Activated B cell treated with CpG ODN at 0.5 μM for 24 hours (primary cell): ENCODE data around the gene PCLO. TPM values are rescaled to one million over a fixed set of nuclear protein-coding genes. Genes with fewer than 3 reads are reported as not detected.

Source experiments
- ATAC-seq: fragments of 200-7000 bp; cut with Tn5 transposase; one replicate; pipeline ENCODE4 v1.10.0; 2021; ENCODE audit warnings: low read depth, mild to moderate bottlenecking, moderate library complexity
- CTCF ChIA-PET: fragments of 350-600 bp; sonication (Branson Sonifier 250); formaldehyde crosslinking; loops from one replicate; lab custom pipeline; 2021; ENCODE audit warnings: antibody characterized with exemption; lab: Charles Lee
- POLR2A ChIA-PET: fragments of 350-600 bp; sonication (Branson Sonifier 250); formaldehyde crosslinking; loops from one replicate; lab custom pipeline; 2021; ENCODE audit warnings: antibody characterized with exemption; lab: Charles Lee
- DNase-seq: peaks from one replicate; pipeline ENCODE4 v3.0.0; 2022
- H3K27ac Mint-ChIP-seq: one replicate; pipeline ENCODE4 v1.8.0; 2020; ENCODE audit warnings: mixed read lengths
- H3K27me3 Mint-ChIP-seq: one replicate; pipeline ENCODE4 v1.8.0; 2021; ENCODE audit warnings: mixed read lengths
- H3K36me3 Mint-ChIP-seq: one replicate; pipeline ENCODE4 v1.8.0; 2021; ENCODE audit warnings: low read depth, mixed read lengths
- H3K4me1 Mint-ChIP-seq: one replicate; pipeline ENCODE4 v1.8.0; 2021; ENCODE audit warnings: mixed read lengths
- H3K4me3 Mint-ChIP-seq: one replicate; pipeline ENCODE4 v1.8.0; 2020; ENCODE audit warnings: mild to moderate bottlenecking, mixed read lengths
- H3K9me3 Mint-ChIP-seq: one replicate; pipeline ENCODE4 v1.8.0; 2020; ENCODE audit warnings: mixed read lengths
- CTCF ChIP-seq: fragments of 200-600 bp; IDR thresholded peaks from one replicate; pipeline ENCODE4 v1.8.0; 2022; ENCODE audit warnings: antibody characterized with exemption, mild to moderate bottlenecking
- intact Hi-C: fragments of 100-400 bp; cut with micrococcal nuclease; formaldehyde crosslinking; loops from one replicate; pipeline ENCODE4 v1.15.1; 2024
- total RNA-seq: library from RNA; stranded (reverse); gene quantifications from 2 replicates; pipeline ENCODE4 v1.2.3, GENCODE V29; 2022

The PCLO gene
- total RNA-seq, 1 donor from 2014 or later, result 0.07 TPM

GRCh38 chr7:82985144-82985802 lies 177.4 kb downstream of the PCLO start:
- Mint-ChIP-seq H3K4me1 (no peaks in the 10 kb centered on the region), H3K36me3 (no peaks in the 10 kb centered on the region), H3K27ac (no peak overlapping the region), H3K27me3 (no peaks in the 10 kb centered on the region), H3K9me3 (no peaks in the 10 kb centered on the region), H3K4me3 (no peak overlapping the region)
- ATAC-seq (no peak), DNase-seq (no peak)
- TF ChIP-seq CTCF, result no peak
- POLR2A ChIA-PET, result no interaction called here
- intact Hi-C loops, result no loop called here
- CTCF ChIA-PET, result no interaction called here

DNA sequence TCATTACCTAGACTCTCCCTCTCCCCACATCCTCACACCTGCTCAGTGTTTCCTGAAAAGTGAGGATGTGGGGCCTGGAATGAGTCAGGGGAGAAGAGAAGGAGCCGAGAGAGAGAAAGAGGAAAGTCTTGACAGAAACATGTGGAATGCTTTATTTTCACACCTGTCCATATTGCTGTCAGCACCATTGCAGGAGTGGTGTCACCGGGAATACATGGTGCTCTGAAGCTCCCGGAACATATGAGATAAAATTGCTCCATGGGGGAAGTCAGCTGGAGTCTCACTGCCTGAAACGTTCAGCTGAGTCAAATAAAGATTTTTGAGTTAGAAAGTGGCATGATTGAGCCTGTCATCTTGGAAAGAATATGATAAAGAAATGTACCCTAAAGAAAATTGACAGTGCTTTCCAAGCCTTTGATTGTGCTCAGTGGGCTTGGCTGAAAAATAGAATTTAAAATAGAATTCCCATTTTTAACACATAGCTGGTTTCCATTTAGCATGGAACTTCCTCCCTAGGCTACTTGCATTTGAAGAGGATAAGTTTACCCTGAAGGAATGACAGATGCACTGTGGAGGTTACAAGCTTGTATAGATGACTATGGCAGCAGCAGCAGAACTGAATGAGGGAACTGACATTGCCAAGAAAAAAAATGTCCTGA lies 182.4 kb downstream of the PCLO start:
- ATAC-seq (no peak), DNase-seq (no peak)
- H3K27ac Mint-ChIP-seq, result no peak overlapping the region
- TF ChIP-seq CTCF, result no peak
- no peaks in the 10 kb centered on the region for H3K9me3 Mint-ChIP-seq
- H3K27me3 Mint-ChIP-seq, result no peaks in the 10 kb centered on the region
- POLR2A ChIA-PET, result no interaction called here
- CTCF ChIA-PET, result no interaction called here
- H3K4me3 Mint-ChIP-seq, result no peak overlapping the region
- no peaks in the 10 kb centered on the region for H3K36me3 Mint-ChIP-seq
- H3K4me1 Mint-ChIP-seq, result no peaks in the 10 kb centered on the region
- intact Hi-C loops, result no loop called here

DNA sequence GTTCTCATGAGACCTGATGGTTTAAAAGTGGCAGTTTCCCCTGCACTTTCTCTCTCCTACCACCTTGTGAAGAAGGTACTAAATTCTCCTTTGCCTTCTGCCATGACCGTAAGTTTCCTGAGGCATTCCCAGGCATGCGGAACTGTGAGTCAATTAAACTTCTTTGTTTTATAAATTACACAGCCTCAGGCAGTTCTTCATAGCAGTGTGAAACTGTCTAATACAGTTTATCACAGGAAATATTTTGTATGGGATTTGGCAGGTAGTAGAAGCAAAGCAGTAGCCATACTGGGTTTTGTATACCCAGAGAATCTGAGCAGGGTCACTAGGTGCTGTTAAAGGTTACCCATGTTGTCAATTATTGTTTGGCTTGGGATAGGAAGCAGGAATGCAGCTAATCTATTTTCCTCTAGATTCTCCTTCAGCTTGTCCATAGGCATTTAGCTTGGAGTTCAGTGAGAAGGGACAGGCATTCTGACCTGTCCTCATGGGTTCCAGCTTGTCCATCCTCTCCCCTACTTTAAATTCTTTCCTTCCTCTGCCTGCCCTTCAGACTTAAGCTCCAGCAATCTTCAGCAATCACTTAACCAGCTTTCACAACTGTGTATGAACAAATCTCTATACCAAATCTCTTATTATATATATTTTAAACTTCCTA lies 186.7 kb downstream of the PCLO start:
- TF ChIP-seq CTCF, result no peak
- H3K4me3 Mint-ChIP-seq, result no peak overlapping the region
- intact Hi-C loops, result no loop called here
- no peaks in the 10 kb centered on the region for H3K36me3 Mint-ChIP-seq
- ATAC-seq, result no peak
- no peaks in the 10 kb centered on the region for H3K4me1 Mint-ChIP-seq
- H3K27me3 Mint-ChIP-seq, result no peaks in the 10 kb centered on the region
- H3K27ac Mint-ChIP-seq, result no peak overlapping the region
- POLR2A ChIA-PET, result no interaction called here
- H3K9me3 Mint-ChIP-seq, result no peaks in the 10 kb centered on the region
- CTCF ChIA-PET, result no interaction called here
- no peak for DNase-seq

GRCh38 chr7:82972135-82972534 lies 190.5 kb downstream of the PCLO start:
- CTCF ChIA-PET, result no interaction called here
- no peak for TF ChIP-seq CTCF
- no peaks in the 10 kb centered on the region for H3K27me3 Mint-ChIP-seq
- no peak overlapping the region for H3K27ac Mint-ChIP-seq
- POLR2A ChIA-PET, result no interaction called here
- intact Hi-C loops, result no loop called here
- DNase-seq (no peak), ATAC-seq (no peak)
- no peak overlapping the region for H3K4me3 Mint-ChIP-seq
- no peaks in the 10 kb centered on the region for H3K9me3 Mint-ChIP-seq
- H3K4me1 Mint-ChIP-seq, result no peaks in the 10 kb centered on the region
- no peaks in the 10 kb centered on the region for H3K36me3 Mint-ChIP-seq
